Stimulated activated naive CD4-positive, alpha-beta T cell (primary cell): Measurements from ENCODE around the gene ZNF225.
"Not testable (repeated sequence)": the region's sequence is repeated elsewhere in the genome, so short reads cannot be mapped to it uniquely, and the experiment has no call there.

ENCODE experiments used
- DNase-seq, 6 experiments: peaks; one replicate each; lab custom pipeline; 2025; lab: John Stamatoyannopoulos, UW

ZNF225 gene

GRCh38 chr19:44163789-44164188, 50.6 kb downstream of the ZNF225 start:
- DNase-seq: no peak

DNA sequence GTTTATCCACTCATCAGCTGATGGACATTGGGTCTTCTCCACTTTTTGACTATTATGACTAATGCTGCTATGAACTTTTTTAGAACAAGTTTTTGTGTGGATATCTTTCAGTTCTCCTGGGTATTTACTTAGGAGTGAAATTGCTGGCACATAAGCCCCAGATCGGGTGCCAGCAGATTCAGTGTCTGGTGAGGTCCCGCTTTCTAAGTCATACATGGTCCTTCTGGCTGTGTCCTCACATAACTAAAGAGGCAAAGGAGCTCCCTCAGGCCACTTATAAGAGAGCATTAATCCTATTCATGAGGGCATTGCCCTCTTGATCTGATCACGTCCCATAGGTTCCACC, 51.1 kb downstream of the ZNF225 start:
- no peak for DNase-seq

DNA sequence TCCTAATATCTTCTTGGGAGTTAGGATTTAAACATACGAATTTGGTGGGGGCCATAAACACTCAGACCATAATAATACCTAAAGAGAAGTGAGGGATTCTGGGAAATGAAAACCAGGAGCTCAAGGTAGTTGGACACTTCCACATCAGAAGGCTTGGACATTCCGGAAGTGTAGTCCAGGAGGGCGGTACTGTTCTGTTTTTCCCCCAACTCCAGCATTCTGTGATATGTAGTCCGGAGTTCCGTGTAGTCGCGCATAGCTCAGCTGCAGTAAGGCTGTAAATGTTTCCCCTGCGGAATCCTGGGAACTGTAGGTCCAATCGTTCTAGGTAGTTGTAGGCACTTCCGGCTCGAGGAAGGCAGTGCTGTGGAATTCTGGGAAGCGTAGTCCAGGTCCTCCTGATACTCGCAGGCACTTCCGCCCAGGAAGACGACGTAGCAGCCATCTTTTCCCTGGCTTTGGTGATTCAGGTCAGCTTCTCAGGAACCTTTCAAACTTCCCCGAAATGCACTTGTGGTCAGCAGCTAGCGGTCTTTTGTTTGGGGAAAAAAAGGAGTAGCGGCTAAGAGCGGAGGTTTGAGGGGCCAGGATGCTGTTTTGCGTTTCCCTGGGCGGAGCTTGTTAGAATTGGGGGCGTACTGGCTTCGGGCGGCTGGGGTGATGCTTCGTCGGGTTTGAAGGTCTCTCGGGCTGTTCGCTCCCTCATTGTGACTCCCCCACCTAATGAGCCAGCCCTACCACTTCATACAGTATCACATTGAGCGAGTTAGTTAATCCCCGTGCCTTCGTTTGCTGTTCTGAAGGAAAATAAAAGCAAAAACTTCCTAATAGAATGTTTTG, 51.7 kb downstream of the ZNF225 start, which contains the start of gene ZNF226:
TSS of gene ZNF226 (plus strand) at position 428 of the 840 bp plus-strand sequence. CDS start 4,981 bp downstream, outside the sequence.
- DNase-seq: peak; percentile 55 to 80 (median 68)

- not testable (repeated sequence) for DNase-seq
Observed at GRCh38 chr19:44170660-44171059, 57.5 kb downstream of the ZNF225 start.

DNA sequence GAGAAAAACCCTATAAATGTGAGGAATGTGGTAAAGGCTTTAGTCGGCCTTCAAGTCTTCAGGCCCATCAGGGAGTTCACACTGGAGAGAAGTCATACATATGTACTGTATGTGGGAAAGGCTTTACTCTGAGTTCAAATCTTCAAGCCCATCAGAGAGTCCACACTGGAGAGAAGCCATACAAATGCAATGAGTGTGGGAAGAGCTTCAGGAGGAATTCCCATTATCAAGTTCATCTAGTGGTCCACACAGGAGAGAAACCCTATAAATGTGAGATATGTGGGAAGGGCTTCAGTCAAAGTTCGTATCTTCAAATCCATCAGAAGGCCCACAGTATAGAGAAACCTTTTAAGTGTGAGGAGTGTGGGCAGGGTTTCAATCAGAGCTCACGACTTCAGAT, 63.4 kb downstream of the ZNF225 start:
- no peak for DNase-seq

GRCh38 chr19:44180968-44181367, 67.8 kb downstream of the ZNF225 start:
- no peak for DNase-seq

DNA sequence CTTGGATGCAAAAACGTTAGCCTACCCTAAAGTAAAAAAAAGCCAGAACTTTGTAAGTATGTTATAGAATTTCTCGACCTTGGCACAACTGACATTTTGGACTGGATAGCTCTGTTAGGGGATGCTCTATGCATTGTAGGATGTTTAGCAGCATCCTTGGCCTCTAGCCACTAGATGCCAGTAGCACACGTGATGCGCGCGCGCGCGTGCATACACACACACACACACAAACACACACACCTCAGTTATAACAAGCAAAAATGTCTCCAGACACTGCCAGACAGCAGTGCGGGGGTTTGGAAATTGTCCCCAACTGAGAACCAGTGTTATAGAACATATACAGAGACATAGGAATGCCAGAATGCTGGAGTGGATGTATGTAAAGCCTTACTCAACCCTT, 68.9 kb downstream of the ZNF225 start:
- no peak for DNase-seq
